ENCODE measurements around the gene SEPTIN1. TPM values are rescaled to one million over a fixed set of nuclear protein-coding genes. Genes with fewer than 3 reads are reported as not detected.
"Not testable (repeated sequence)": the region's sequence is repeated elsewhere in the genome, so short reads cannot be mapped to it uniquely, and the experiment has no call there.

The SEPTIN1 gene
- total RNA-seq, 2 experiments from 2014 or later = 186 to 194 TPM

- POLR2A ChIA-PET, CTCF ChIA-PET: not testable (repeated sequence)
Observed at GRCh38 chr16:30337964-30338357, 44.4 kb downstream of the SEPTIN1 start.

GRCh38 chr16:30335598-30336474, 46.5 kb downstream of the SEPTIN1 start:
- POLR2A ChIA-PET = interaction anchor here (0.7 to 1.6 kb wide), 3 partner anchors 35 to 314 kb away, joined by 3 read pairs; partner anchors contain the start of gene SEPTIN1
- CTCF ChIA-PET = interaction anchor here (0.7 to 1.7 kb wide), 5 partner anchors 10 to 249 kb away, joined by 3 to 5 read pairs (median 3); no protein-coding TSS in a partner anchor

- ChIA-PET POLR2A (interaction anchor here (0.7 to 1.6 kb wide), 3 partner anchors 36 to 315 kb away, joined by 3 read pairs; partner anchors contain the start of gene SEPTIN1), CTCF (interaction anchor here (0.6 to 1.7 kb wide), 3 partner anchors 15 to 250 kb away, joined by 3 to 4 read pairs (median 3); no protein-coding TSS in a partner anchor)
Observed at GRCh38 chr16:30335028-30335597, 47.2 kb downstream of the SEPTIN1 start.

- ChIA-PET POLR2A (interaction anchor here (1.6 kb wide), 1 partner anchor 36 kb away, joined by 3 read pairs; no protein-coding TSS in a partner anchor), CTCF (interaction anchor here (0.6 kb wide), 1 partner anchor 15 kb away, joined by 3 read pairs; no protein-coding TSS in a partner anchor)
Observed at GRCh38 chr16:30334473-30334989, 47.8 kb downstream of the SEPTIN1 start.

Other genes with a start within 250 kb of the SEPTIN1 start
- gene CORO1A, start 199.0 kb downstream of the SEPTIN1 start, total RNA-seq = 100 to 1,000 TPM; 971 to 991 TPM
- gene BOLA2B, start 188.9 kb downstream of the SEPTIN1 start, total RNA-seq = 100 to 1,000 TPM; 266 to 297 TPM
- 10 to 100 TPM; 62.6 to 72.6 TPM for gene SLX1A, start 188.7 kb downstream of the SEPTIN1 start, total RNA-seq
- 10 to 100 TPM; 11.6 to 12.7 TPM for gene SULT1A3, start 183.3 kb downstream of the SEPTIN1 start, total RNA-seq
- 1 to 10 TPM; 7.7 to 8.6 TPM for gene NPIPB13, start 134.1 kb downstream of the SEPTIN1 start, total RNA-seq
- 10 to 100 TPM; 77.8 to 80.4 TPM for gene CD2BP2, start 27.3 kb downstream of the SEPTIN1 start, total RNA-seq
- gene TBC1D10B, start 12.1 kb downstream of the SEPTIN1 start, total RNA-seq = 10 to 100 TPM; 56.9 to 57.8 TPM
- gene MYL11, start 7.8 kb downstream of the SEPTIN1 start, total RNA-seq = 1 to 10 TPM in 1 of 2 experiments, under 1 TPM in 1; 0.80 to 1.6 TPM
- gene ZNF48, start 12.9 kb upstream of the SEPTIN1 start, total RNA-seq = 10 to 100 TPM; 16.9 to 18.2 TPM
- 1 to 10 TPM; 7.5 to 8.3 TPM for gene ZNF771, start 25.0 kb upstream of the SEPTIN1 start, total RNA-seq
- 100 to 1,000 TPM; 182 TPM for gene DCTPP1, start 47.5 kb upstream of the SEPTIN1 start, total RNA-seq
- gene SEPHS2, start 63.3 kb upstream of the SEPTIN1 start, total RNA-seq = 10 to 100 TPM; 70.8 to 71.3 TPM
- gene ITGAL, start 90.2 kb upstream of the SEPTIN1 start, total RNA-seq = 100 to 1,000 TPM; 222 to 233 TPM
- gene ZNF768, start 144.0 kb upstream of the SEPTIN1 start, total RNA-seq = 10 to 100 TPM; 14.6 to 15.7 TPM
- gene ZNF747, start 152.3 kb upstream of the SEPTIN1 start, total RNA-seq = 10 to 100 TPM; 13.6 to 15.0 TPM
- gene ZNF764, start 175.8 kb upstream of the SEPTIN1 start, total RNA-seq = 10 to 100 TPM; 14.1 to 15.0 TPM
- 10 to 100 TPM in 1 of 2 experiments, 1 to 10 TPM in 1; 9.4 to 10.0 TPM for gene ZNF688, start 189.2 kb upstream of the SEPTIN1 start, total RNA-seq
- gene ZNF785, start 203.1 kb upstream of the SEPTIN1 start, total RNA-seq = 10 to 100 TPM; 13.8 to 14.5 TPM
- gene ZNF689, start 227.8 kb upstream of the SEPTIN1 start, total RNA-seq = 10 to 100 TPM; 12.5 to 12.7 TPM